NCI-H2107 treated with DMSO at 0.1 percent for 48 hours (cell line): ENCODE results near the gene STX16.
A peak's percentile ranks its signal among the peaks of the same experiment; 100 is the strongest.

Experiments
- DNase-seq: peaks from one replicate; lab custom pipeline; 2025; ENCODE audit not compliant: unreplicated experiment; lab: John Stamatoyannopoulos, UW

The STX16 gene

GRCh38 chr20:58651946-58652605, 993 bp downstream of the STX16 start:
- DNase-seq = no peak

- DNase-seq = no peak
Observed at GRCh38 chr20:58652606-58653294, 1.7 kb downstream of the STX16 start.

- DNase-seq = no peak
Observed at GRCh38 chr20:58654337-58654736, 3.3 kb downstream of the STX16 start.

DNA sequence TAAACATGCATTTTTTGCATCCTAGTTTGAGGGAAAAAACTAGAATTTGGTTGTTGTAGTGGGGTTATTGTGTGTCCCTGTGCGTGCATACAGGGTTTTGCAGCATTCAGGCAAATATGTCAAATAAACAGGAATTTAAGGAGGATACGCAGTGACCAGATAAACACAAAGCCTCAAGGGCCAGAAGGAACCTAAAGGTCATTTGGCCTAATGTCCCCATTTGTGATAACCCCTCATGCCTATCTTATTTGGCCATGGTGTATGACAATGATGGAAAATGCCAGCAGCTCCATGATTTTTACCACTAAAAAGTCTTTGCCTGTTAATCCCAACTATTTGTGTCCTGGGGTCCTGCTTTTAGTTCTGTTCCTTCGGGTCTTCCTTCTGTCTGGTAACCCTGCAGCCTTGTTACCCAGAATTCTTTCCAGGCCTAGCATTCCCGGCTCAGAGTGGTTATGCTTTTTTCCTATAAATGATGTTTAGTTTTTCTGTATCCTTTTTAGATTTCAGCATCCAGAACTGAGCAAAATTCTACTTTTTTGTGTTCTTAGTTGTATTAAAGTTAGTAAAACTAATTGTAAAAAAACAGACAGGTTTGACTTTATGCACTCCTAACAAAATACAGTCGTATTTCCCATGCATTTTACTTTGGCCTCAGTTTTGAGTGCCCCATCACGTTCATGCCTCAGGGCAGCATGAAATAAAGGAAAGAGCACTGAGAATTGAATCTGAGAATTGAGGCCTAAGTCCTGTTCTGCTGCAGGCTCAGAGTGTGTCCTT, 4.4 kb downstream of the STX16 start:
- DNase-seq = no peak

DNA sequence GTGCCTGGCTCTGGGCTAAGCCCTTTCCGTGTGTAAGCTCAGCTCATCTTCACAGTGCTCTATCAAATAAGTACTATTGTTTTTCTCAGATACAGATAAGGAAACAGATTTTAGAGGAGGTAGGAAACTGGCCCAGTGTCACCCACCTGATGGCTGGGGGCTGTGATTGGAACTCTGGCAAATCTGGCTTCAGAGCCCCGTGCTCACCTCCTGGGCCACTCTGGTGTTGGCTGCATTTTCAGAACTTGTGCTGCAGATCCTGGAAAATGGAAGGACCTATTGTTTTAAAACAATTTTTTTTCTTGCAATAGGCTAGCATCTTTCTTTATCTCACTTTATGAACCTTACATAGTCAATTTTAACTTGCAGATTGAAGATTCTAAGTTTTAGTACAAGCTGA, 5.7 kb downstream of the STX16 start:
- DNase-seq = no peak

- DNase-seq = no peak
Observed at GRCh38 chr20:58657262-58657661, 6.2 kb downstream of the STX16 start.

DNA sequence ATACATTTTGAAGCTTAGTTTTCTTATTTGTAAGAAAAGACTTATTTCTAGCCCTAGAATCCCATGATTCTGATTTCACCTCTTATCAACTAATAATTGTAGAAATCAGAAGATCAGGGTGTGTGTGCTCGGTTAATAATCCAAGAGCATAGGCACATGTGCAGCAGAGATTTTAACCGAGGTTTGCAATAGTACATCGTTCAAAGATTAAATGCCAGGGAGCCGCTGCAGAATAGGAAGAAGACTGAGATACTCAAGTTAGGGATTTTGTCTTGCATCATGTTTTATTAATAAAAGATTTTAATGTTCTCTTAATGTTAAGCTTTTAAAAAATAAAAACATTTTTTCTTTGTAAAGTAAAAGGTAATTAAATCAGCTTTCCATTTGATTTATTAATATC, 6.9 kb downstream of the STX16 start:
- no peak for DNase-seq

DNA sequence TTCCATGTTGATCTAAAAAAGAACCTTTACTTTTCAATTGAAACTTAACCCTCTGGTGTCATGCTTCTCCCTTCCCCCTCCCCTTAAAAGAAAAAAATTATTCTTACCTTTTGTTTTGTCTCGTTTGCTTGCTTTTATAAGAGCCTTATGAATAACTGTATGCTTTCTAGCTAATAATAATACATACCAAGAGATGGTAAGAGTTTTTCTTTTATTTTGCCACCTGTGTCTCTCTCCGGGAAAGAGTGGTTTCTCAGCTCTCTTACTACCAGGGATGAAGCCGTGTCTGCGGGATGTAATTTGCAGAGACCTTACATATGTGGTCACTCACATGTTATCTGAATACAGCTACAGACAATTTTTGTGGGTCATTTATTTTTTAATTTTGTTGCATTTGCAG, 7.7 kb downstream of the STX16 start:
- no peak for DNase-seq

- no peak for DNase-seq
Observed at GRCh38 chr20:58659841-58660240, 8.8 kb downstream of the STX16 start.

DNA sequence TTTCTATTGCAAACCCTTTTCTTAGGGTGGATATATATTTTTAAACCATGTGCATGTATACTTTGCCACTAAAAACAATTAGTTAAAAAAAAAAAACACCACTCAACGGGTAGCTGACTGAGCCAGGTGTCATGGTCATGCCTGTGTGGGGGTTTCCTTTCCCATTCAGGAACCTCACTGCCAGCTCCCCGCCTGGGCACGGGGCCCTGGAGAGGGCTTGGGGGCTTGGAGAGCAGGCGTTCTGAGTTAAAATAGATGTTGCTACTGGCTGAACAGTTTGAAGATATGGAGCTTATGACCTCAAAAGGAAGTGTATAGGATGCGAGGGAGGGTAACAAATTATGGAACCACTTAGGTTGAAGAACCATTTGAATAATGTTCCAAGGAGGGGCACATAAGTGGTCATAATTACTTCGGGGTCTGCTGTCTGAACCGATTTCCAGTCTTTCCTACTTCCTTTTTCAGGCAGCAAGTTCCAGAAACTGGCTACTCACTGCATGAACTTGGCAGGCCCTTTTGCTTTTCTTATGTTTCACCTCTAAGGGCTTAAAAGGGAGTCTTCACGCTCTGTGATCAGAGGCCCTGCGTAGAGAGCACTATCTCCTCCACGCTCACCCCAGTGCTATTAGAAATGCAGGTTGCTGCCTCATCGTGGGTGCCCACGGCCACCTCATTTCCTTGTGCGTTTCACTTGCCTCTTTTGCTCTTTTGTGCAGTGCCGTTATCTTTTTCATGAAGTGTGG, 9.9 kb downstream of the STX16 start:
- no peak for DNase-seq

DNA sequence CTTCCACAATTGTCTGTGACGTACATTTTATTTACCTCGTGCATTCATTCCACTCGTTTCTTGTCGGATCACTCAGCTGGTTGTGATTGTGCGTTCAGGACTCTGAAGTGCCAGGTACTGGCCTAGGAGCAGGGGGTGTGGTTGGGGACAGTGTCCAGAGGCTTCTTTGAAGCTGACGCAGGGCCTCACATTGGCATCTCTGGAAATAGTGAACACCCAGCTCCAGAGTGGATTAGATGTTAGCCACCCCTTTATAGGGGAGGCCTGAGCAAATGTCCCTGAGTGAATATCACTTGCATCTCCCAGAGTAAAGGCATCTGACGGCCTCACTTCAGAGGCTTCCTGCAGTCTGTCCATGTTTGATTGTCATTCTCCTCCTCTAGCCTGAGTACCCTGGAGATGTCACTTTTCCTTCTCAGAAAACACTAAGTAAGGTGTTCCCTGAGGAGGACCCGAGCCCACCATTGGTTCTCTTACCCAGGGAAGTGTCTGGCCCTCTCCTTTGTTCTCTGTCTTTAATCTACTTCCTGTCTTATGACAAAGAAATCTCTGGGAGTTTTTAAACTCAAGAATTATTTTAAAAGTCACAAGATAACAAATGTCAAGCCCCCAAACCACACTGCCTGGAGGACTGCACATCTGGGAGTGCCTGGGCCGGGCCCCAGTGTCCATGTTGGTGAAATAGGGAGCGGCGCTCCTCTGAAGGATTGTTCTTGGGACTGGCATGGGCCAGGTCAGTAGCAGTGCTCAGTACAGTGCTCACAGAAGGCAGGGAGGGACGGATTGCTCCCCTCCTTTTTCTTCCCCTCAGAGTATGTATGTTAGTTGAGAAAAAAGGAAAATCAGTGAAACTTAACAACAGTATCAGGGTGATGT, 10.8 kb downstream of the STX16 start:
- no peak for DNase-seq

DNA sequence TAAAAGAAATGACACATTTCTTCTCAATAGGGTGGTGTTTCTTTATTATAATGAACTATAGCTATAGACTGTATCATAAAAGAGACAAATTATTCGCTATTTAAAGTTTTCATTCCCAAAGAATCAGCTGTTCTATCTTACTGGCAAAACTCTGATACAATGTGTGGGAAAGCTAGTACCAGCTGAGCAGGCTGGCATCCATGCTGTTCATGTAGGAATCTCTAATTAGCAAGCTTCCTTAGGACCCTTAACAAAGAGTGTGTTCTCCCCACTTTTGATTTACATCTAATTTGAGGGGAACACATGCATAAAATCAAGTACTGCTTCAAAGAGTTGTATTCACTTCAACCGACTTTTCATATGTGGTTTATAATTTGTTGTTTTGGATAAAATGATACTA, 13.2 kb downstream of the STX16 start:
- no peak for DNase-seq

DNA sequence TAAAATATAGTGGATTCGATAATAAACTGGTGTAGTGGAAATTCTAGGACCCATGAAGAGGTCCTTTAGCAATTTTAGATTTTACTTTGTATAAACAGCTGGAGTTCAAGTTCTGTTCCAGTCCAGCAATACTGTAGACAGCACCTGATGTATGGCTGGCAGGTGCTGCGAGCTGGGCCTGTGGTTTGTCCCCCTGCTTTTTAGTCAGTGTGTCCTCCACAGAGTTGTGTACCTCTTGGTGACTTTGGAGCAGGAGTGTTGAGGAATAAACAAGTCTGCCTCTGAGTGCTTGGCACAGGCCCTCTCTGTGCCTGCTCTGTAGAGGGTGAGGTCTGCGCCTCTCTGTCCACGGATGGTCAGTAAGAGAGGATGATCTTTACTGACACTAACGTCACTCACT, 13.8 kb downstream of the STX16 start:
- DNase-seq = no peak

DNA sequence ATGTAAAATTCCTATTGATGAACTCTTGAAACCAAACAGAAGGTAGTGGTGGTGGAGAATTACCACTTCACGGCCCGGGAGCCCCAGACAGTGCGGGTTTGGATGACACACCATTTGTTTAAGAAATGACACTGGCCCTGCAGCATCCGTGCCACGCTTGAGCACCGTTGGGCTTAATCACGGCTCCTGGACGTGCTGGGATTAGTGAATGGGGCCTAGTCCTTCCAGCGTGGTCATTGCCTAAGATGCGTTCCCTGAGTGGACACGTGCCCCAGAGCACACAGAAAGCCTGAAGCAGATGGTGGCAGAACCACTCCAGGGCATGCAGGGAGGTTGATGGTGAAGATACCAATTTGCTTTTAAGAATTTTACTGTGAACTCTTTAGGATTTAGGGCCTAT, 14.5 kb downstream of the STX16 start:
- no peak for DNase-seq

GRCh38 chr20:58666702-58667101, 15.6 kb downstream of the STX16 start:
- DNase-seq = no peak

GRCh38 chr20:58667975-58668374, 16.9 kb downstream of the STX16 start:
- no peak for DNase-seq

DNA sequence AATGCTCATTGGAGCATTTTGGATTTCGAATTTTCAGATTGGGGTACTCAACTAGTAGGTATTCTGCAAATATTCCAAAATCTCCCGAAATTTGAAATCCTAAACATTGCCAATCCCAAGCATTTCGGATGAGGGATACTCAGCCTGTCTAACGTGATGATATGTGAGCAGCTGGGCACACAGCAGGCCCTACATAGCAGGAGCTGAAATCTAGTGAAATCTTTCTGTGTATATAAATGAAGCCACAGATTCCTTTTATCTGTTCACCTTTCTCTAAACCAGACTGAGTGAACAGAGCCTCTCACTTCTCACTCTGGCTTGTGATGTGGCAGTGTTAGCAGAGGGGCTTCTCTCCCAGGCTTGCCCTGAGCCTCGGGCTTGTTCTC, 17.8 kb downstream of the STX16 start:
- no peak for DNase-seq

DNA sequence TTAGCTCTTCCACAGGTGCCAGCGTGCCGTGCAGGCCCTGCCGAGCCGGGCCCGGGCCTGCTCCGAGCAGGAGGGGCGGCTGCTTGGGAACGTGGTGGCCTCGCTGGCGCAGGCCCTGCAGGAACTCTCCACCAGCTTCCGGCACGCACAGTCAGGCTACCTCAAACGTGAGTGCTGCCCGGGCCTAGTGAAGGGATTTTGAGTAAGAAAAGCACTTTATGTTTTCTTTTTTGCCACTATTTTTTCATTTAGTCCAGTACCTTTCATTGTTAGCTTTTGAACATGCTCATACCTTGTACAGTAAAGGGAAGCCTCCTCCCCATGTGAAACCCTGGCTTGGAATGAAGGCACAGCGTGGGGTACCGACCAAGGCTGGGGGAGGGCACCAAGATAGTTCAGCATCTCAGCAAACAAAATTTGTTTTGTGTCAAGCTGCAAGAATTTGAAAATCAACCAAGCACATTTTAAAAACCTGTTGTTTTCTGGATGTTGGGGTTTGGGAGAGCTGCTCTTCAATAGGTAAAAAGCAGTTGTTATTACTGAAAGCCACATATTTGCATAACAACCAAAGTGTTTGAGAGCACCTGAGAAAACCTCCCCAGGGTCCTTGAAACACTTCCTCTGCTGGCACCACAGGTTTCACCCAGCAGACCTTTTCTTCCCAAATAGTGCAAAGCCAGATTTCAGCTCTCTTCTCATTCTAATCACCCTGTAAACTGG, 18.4 kb downstream of the STX16 start:
- DNase-seq = peak; percentile 53

DNA sequence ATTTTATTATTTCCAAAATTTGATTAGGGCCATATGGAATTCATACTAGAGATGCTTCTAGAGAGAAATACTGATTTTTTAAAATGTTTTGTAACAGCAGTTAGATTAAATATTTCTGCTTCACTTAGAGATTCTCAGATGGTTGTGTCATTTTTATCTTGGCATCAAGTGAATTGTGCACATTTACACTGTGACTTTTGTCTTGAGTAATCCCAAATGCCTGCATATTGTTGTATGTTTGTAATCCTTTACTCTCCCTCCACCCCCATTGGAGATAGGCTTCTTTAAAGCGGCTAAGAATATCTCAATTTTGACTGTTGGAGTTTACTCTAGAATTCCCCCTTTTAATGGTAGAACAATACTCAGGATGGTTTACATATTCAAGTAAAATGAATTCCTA, 19.0 kb downstream of the STX16 start:
- DNase-seq = no peak

- DNase-seq = no peak
Observed at GRCh38 chr20:58670659-58671058, 19.6 kb downstream of the STX16 start.
